ENCODE measurements around the gene TBCD. TPM values are rescaled to one million over a fixed set of nuclear protein-coding genes. Genes with fewer than 3 reads are reported as not detected.

Gene TBCD
- total and polyA plus RNA-seq, 9 of the 15 experiments (the other 6 are each of a cell fraction or from before 2014, with no cell fraction given): 8.9 to 98.5 (median 28.0) TPM

DNA sequence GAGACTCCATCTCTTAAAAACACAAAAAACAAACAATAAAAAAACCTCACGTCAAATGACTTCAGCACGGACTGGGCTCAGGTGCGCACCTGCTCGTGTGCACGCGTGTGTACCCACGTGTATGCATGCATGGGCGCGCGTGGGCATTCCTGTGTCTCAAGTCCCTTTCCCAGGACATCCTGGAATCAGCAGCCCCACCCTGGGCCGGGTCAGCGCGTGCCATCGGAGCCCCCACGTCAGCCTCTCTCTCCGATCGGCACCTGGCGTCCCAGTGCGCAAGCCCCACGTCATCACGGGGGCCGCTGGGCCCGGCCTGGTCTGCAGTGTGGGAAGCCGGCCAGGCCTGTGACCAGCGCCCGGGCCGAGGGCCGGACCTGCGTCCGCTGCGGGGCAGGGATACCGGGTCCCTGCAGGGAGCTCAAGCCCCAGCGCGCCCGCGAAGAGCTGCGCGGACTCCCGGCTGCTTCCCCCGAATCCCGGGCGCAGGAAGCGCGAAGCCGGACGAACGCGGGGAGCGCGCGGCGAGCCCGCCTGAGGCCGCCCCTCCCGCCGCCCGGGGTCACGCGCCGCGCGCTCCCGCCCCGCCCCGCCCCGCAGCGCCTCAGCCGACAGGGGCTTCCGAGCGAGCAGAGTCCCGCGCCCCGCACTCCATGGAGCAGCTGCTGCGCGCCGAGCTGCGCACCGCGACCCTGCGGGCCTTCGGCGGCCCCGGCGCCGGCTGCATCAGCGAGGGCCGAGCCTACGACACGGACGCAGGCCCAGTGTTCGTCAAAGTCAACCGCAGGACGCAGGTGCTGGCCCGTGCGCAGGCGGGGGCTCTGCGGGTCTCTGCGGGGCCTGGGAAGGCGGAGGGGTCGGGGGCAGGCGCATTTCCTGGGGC, 16.6 kb upstream of the TBCD start, which contains the start of gene FN3K (continued):
- TF ChIP-seq MYC (IDR thresholded peaks at IDR 0.05; ENCODE audit: low read depth, low read length) (peak; percentile 35; the same call in 1 of the 2 replicates), MYC (CRISPR knock-in tag; IDR thresholded peaks at IDR 0.05; ENCODE audit: borderline replicate concordance, low read depth) (no peak), ZNF324 (CRISPR knock-in tag; IDR thresholded peaks at IDR 0.05) (no peak), MAFF (IDR thresholded peaks at IDR 0.05; ENCODE audit: low read length) (no peak), NFYB (IDR thresholded peaks at IDR 0.05; ENCODE audit: extremely low read depth, insufficient read length) (no peak), PHTF2 (CRISPR knock-in tag; IDR thresholded peaks at IDR 0.05) (no peak), HNRNPLL (IDR thresholded peaks at IDR 0.05; ENCODE audit: low read depth, low read length, poor library complexity, severe bottlenecking) (peak; percentile 42), KDM5B (IDR thresholded peaks at IDR 0.05; ENCODE audit: insufficient replicate concordance, low read depth, low read length) (peak; percentile 59), ADNP (tag; IDR thresholded peaks at IDR 0.05) (no peak), SMARCB1 (IDR thresholded peaks at IDR 0.05; ENCODE audit: insufficient read length, low read depth) (no peak), MAFG (tag; conservative IDR thresholded peaks at IDR 0.05) (no peak), MCM5 (IDR thresholded peaks at IDR 0.05; ENCODE audit: low read depth) (no peak), MYNN (IDR thresholded peaks at IDR 0.05) (no peak), MYNN (CRISPR knock-in tag; IDR thresholded peaks at IDR 0.05) (no peak), ZNF707 (CRISPR knock-in tag; conservative IDR thresholded peaks at IDR 0.05) (no peak), HLTF (IDR thresholded peaks at IDR 0.05) (no peak), ETV6 (IDR thresholded peaks at IDR 0.05; ENCODE audit: borderline replicate concordance in 1 of 2, low read depth in 2 of 2, low read length in 1 of 2) (no peak), ETV6 (CRISPR knock-in tag; IDR thresholded peaks at IDR 0.05; ENCODE audit: borderline replicate concordance) (no peak), ZNF282 (CRISPR knock-in tag; IDR thresholded peaks at IDR 0.05) (no peak), ZNF184 (CRISPR knock-in tag; IDR thresholded peaks at IDR 0.05) (no peak)
- TF ChIP-seq, protein P1, sequence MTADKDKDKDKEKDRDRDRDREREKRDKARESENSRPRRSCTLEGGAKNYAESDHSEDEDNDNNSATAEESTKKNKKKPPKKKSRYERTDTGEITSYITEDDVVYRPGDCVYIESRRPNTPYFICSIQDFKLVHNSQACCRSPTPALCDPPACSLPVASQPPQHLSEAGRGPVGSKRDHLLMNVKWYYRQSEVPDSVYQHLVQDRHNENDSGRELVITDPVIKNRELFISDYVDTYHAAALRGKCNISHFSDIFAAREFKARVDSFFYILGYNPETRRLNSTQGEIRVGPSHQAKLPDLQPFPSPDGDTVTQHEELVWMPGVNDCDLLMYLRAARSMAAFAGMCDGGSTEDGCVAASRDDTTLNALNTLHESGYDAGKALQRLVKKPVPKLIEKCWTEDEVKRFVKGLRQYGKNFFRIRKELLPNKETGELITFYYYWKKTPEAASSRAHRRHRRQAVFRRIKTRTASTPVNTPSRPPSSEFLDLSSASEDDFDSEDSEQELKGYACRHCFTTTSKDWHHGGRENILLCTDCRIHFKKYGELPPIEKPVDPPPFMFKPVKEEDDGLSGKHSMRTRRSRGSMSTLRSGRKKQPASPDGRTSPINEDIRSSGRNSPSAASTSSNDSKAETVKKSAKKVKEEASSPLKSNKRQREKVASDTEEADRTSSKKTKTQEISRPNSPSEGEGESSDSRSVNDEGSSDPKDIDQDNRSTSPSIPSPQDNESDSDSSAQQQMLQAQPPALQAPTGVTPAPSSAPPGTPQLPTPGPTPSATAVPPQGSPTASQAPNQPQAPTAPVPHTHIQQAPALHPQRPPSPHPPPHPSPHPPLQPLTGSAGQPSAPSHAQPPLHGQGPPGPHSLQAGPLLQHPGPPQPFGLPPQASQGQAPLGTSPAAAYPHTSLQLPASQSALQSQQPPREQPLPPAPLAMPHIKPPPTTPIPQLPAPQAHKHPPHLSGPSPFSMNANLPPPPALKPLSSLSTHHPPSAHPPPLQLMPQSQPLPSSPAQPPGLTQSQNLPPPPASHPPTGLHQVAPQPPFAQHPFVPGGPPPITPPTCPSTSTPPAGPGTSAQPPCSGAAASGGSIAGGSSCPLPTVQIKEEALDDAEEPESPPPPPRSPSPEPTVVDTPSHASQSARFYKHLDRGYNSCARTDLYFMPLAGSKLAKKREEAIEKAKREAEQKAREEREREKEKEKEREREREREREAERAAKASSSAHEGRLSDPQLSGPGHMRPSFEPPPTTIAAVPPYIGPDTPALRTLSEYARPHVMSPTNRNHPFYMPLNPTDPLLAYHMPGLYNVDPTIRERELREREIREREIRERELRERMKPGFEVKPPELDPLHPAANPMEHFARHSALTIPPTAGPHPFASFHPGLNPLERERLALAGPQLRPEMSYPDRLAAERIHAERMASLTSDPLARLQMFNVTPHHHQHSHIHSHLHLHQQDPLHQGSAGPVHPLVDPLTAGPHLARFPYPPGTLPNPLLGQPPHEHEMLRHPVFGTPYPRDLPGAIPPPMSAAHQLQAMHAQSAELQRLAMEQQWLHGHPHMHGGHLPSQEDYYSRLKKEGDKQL (CRISPR knock-in tag; IDR thresholded peaks at IDR 0.05; ENCODE audit: borderline replicate concordance): peak; percentile 74; the same call in 1 of the 2 replicates
- TF ChIP-seq, protein P2, sequence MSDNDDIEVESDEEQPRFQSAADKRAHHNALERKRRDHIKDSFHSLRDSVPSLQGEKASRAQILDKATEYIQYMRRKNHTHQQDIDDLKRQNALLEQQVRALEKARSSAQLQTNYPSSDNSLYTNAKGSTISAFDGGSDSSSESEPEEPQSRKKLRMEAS (CRISPR knock-in tag; IDR thresholded peaks at IDR 0.05): peak; percentile 81
- TF ChIP-seq, protein P3, sequence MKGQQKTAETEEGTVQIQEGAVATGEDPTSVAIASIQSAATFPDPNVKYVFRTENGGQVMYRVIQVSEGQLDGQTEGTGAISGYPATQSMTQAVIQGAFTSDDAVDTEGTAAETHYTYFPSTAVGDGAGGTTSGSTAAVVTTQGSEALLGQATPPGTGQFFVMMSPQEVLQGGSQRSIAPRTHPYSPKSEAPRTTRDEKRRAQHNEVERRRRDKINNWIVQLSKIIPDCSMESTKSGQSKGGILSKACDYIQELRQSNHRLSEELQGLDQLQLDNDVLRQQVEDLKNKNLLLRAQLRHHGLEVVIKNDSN (CRISPR knock-in tag; IDR thresholded peaks at IDR 0.05): peak; percentile 55; the same call in 1 of the 2 replicates
